K562 (cell line): ENCODE measurements around the gene MED17. TPM values are rescaled to one million over a fixed set of nuclear protein-coding genes. Genes with fewer than 3 reads are reported as not detected.
A peak's percentile ranks its signal among the peaks of the same experiment; 100 is the strongest.

Experiments
- ARID2 ChIP-seq: fragments of 450-650 bp; IDR thresholded peaks from 2 replicates; pipeline ENCODE4 v1.6.1; 2017; ENCODE audit warnings: antibody characterized with exemption, mild to moderate bottlenecking
- HDAC2 ChIP-seq: fragments of 450-650 bp; IDR thresholded peaks from 2 replicates; pipeline ENCODE4 v1.6.1; 2016; ENCODE audit warnings: mild to moderate bottlenecking
- HMGN3 ChIP-seq: IDR thresholded peaks from 2 replicates; pipeline ENCODE4 v1.6.1; 2011; ENCODE audit warnings: borderline replicate concordance, low read depth, mild to moderate bottlenecking, mixed read lengths, low read length; ENCODE audit not compliant: insufficient read length; ENCODE audit errors: extremely low read depth
- IRF2 ChIP-seq: sonication (generic); formaldehyde crosslinking; IDR thresholded peaks from 2 replicates; pipeline ENCODE4 v1.8.1; 2022; ENCODE audit warnings: mild to moderate bottlenecking, missing genetic modification reagents
- NFIC ChIP-seq: fragments of 450-650 bp; IDR thresholded peaks from 2 replicates; pipeline ENCODE4 v1.6.1; 2017; ENCODE audit warnings: mild to moderate bottlenecking, inconsistent platforms
- NUFIP1 ChIP-seq: fragments of 450-650 bp; IDR thresholded peaks from 2 replicates; pipeline ENCODE4 v1.6.1; 2018; ENCODE audit not compliant: partially characterized antibody
- POLR3G ChIP-seq: IDR thresholded peaks from 2 replicates; pipeline ENCODE4 v1.6.1; 2011; ENCODE audit not compliant: insufficient read length, insufficient replicate concordance; ENCODE audit errors: extremely low read depth
- PYGO2 ChIP-seq: fragments of 450-650 bp; IDR thresholded peaks from 2 replicates; pipeline ENCODE4 v1.6.1; 2016; ENCODE audit warnings: mild to moderate bottlenecking, missing genetic modification characterization, moderate library complexity, missing compliant biosample characterization
- SMARCE1 ChIP-seq: fragments of 450-650 bp; IDR thresholded peaks from 2 replicates; pipeline ENCODE4 v1.7.1; 2016; ENCODE audit warnings: mild to moderate bottlenecking
- SOX6 ChIP-seq: fragments of 450-650 bp; IDR thresholded peaks from 2 replicates; pipeline ENCODE4 v1.6.1; 2014; ENCODE audit warnings: mild to moderate bottlenecking
- THAP7 ChIP-seq: fragments of 250-450 bp; sonication (Bioruptor Pico); IDR thresholded peaks from 2 replicates; pipeline ENCODE4 v1.5.0; 2021
- ZBTB1 ChIP-seq: sonication (generic); formaldehyde crosslinking; IDR thresholded peaks from 2 replicates; pipeline ENCODE4 v1.8.1; 2023; ENCODE audit warnings: missing genetic modification reagents, low read depth, mild to moderate bottlenecking, borderline replicate concordance
- polyA plus RNA-seq, 8 experiments: library from polyadenylated mRNA; depleted of rRNA in 4 of 8; stranded (reverse) in 5 of 8; unstranded in 3 of 8; fragments of >200 nt; fragmentation: Nextera tagmentation in 2 of 8; fragmentation: Illumina TruSeq in 1 of 8; extraction: Ambion mirVana in 2 of 8; extraction: Trizol in 1 of 8; gene quantifications; 2 replicates each; pipeline versions ENCODE4 v1.2.1 to v1.2.3, GENCODE V29; 2011 to 2014; ENCODE audit warnings: inconsistent platforms in 1 of 8, missing spikeins in 1 of 8
- total RNA-seq, 7 experiments: library from RNA; depleted of rRNA in 6 of 7; stranded (reverse); fragments of >200 nt in 6 of 7; fragmentation: Illumina TruSeq in 2 of 7; extraction: Trizol in 2 of 7; gene quantifications; 2 replicates each; pipeline versions ENCODE4 v1.2.1 to v1.2.3, GENCODE V29; 2011 to 2021; ENCODE audit warnings: low replicate concordance in 1 of 7
- TF ChIP-seq, protein P1 (sequence below): fragments of 450-650 bp; IDR thresholded peaks from 2 replicates; pipeline ENCODE4 v1.6.1; 2016; ENCODE audit warnings: low read depth
- TF ChIP-seq, protein P2 (sequence below): fragments of 450-650 bp; IDR thresholded peaks from 2 replicates; pipeline ENCODE4 v1.6.1; 2016; ENCODE audit warnings: mild to moderate bottlenecking

Gene MED17
- total and polyA plus RNA-seq, 9 of the 15 experiments (the other 6 are each of a cell fraction or from before 2014, with no cell fraction given) = 6.7 to 34.7 (median 26.8) TPM

DNA sequence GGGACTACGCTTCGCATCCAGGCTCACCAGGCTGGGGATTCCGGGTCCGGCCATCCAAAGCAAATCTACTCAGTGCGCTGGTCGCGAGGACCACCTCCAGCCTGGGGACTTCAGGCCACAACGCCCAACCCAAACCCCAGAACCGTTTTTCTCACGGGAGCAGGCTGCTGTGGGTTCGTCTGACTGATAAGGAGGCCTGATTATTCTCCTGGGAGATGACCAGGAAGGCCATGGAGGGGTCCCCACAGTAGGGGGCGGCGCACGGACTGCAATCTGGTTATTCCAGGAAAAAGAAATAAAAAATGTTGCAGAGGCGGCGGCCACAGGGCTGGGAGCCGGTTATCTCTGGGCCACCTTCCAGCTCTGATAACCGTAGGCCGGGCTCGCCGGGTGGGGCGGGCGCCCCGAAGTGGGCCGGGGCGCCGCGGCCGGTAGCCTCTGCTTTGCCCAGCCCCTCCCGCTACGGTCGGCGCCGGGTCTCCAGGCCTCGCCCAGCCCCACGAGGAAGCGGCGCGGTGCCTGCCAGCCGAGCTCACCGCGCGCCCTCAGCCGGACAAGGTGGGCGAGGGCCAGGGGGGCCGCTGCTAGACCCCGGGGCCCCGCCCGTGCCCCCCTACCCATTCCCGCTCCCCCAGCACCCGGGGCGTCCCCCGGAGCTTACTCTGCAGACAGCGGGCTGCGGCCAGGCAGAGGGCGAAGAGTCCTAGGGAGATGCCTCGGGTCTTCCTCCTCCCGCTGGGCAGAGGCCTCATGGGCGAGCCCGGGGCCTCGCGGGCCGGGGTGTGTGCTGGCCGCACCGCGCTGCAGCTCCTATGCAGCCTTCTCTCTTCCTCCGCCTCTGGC lies 65.9 kb downstream of the MED17 start (continued):
- TF ChIP-seq, protein P1, sequence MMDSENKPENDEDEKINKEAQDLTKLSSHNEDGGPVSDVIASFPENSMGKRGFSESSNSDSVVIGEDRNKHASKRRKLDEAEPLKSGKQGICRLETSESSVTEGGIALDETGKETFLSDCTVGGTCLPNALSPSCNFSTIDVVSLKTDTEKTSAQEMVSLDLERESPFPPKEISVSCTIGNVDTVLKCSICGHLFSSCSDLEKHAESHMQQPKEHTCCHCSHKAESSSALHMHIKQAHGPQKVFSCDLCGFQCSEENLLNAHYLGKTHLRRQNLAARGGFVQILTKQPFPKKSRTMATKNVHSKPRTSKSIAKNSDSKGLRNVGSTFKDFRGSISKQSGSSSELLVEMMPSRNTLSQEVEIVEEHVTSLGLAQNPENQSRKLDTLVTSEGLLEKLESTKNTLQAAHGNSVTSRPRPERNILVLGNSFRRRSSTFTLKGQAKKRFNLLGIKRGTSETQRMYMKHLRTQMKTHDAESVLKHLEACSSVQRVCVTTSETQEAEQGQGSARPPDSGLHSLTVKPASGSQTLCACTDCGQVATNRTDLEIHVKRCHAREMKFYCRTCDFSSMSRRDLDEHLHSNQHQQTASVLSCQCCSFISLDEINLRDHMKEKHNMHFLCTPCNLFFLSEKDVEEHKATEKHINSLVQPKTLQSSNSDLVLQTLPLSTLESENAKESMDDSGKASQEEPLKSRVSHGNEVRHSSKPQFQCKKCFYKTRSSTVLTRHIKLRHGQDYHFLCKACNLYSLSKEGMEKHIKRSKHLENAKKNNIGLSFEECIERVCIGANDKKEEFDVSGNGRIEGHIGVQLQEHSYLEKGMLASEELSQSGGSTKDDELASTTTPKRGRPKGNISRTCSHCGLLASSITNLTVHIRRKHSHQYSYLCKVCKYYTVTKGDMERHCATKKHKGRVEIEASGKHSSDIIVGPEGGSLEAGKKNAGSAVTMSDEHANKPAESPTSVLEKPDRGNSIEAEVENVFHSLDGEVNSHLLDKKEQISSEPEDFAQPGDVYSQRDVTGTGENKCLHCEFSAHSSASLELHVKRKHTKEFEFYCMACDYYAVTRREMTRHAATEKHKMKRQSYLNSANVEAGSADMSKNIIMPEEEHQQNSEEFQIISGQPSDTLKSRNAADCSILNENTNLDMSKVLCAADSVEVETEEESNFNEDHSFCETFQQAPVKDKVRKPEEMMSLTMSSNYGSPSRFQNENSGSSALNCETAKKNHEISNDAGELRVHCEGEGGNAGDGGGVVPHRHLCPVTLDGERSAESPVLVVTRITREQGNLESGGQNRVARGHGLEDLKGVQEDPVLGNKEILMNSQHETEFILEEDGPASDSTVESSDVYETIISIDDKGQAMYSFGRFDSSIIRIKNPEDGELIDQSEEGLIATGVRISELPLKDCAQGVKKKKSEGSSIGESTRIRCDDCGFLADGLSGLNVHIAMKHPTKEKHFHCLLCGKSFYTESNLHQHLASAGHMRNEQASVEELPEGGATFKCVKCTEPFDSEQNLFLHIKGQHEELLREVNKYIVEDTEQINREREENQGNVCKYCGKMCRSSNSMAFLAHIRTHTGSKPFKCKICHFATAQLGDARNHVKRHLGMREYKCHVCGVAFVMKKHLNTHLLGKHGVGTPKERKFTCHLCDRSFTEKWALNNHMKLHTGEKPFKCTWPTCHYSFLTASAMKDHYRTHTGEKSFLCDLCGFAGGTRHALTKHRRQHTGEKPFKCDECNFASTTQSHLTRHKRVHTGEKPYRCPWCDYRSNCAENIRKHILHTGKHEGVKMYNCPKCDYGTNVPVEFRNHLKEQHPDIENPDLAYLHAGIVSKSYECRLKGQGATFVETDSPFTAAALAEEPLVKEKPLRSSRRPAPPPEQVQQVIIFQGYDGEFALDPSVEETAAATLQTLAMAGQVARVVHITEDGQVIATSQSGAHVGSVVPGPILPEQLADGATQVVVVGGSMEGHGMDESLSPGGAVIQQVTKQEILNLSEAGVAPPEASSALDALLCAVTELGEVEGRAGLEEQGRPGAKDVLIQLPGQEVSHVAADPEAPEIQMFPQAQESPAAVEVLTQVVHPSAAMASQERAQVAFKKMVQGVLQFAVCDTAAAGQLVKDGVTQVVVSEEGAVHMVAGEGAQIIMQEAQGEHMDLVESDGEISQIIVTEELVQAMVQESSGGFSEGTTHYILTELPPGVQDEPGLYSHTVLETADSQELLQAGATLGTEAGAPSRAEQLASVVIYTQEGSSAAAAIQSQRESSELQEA = no peak
- peak; percentile 26 for TF ChIP-seq HMGN3
- TF ChIP-seq HDAC2 = no peak
- peak; percentile 34 for TF ChIP-seq NFIC
- TF ChIP-seq THAP7 (CRISPR knock-in tag) = no peak
- TF ChIP-seq, protein P2, sequence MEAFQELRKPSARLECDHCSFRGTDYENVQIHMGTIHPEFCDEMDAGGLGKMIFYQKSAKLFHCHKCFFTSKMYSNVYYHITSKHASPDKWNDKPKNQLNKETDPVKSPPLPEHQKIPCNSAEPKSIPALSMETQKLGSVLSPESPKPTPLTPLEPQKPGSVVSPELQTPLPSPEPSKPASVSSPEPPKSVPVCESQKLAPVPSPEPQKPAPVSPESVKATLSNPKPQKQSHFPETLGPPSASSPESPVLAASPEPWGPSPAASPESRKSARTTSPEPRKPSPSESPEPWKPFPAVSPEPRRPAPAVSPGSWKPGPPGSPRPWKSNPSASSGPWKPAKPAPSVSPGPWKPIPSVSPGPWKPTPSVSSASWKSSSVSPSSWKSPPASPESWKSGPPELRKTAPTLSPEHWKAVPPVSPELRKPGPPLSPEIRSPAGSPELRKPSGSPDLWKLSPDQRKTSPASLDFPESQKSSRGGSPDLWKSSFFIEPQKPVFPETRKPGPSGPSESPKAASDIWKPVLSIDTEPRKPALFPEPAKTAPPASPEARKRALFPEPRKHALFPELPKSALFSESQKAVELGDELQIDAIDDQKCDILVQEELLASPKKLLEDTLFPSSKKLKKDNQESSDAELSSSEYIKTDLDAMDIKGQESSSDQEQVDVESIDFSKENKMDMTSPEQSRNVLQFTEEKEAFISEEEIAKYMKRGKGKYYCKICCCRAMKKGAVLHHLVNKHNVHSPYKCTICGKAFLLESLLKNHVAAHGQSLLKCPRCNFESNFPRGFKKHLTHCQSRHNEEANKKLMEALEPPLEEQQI = no peak
- TF ChIP-seq NUFIP1 = no peak
- no peak for TF ChIP-seq ARID2
- no peak for TF ChIP-seq SOX6
- TF ChIP-seq POLR3G = no peak
- 0 out of 2 replicates have a peak, but pooled peaks have one; percentile 25 for TF ChIP-seq SMARCE1
- TF ChIP-seq ZBTB1 (CRISPR knock-in tag) = no peak
- no peak for TF ChIP-seq PYGO2 (tag)
- no peak for TF ChIP-seq IRF2 (CRISPR knock-in tag)
